Measurements from ENCODE around the gene RAD51B.
A peak's percentile ranks its signal among the peaks of the same experiment; 100 is the strongest.

The RAD51B gene

GRCh38 chr14:68507544-68508081 lies 688.0 kb downstream of the RAD51B start:
- Mint-ChIP-seq H3K36me3 (ENCODE audit: low read depth) (no peaks in the 10 kb centered on the region), H3K4me3 (no peak overlapping the region), H3K9me3 (no peaks in the 10 kb centered on the region), H3K27me3 (ENCODE audit: low read depth) (peaks cover 3% of the 10 kb centered on the region), H3K27ac (peak overlapping the region; percentile 90 to 97 (median 97)), H3K4me1 (peaks cover 86% of the 10 kb centered on the region)
- TF ChIP-seq CTCF (IDR thresholded peaks at IDR 0.05; ENCODE audit: unreplicated experiment in 3 of 3) = no peak

- H3K9me3 Mint-ChIP-seq = no peaks in the 10 kb centered on the region
- no peaks in the 10 kb centered on the region for H3K36me3 Mint-ChIP-seq (ENCODE audit: low read depth)
- TF ChIP-seq CTCF (IDR thresholded peaks at IDR 0.05; ENCODE audit: unreplicated experiment in 3 of 3) = no peak
- peaks cover 83% of the 10 kb centered on the region for H3K4me1 Mint-ChIP-seq
- peak overlapping the region; percentile 90 to 97 (median 97) for H3K27ac Mint-ChIP-seq
- peaks cover 3% of the 10 kb centered on the region for H3K27me3 Mint-ChIP-seq (ENCODE audit: low read depth)
- H3K4me3 Mint-ChIP-seq = no peak overlapping the region
Observed at GRCh38 chr14:68508581-68508980, 689.0 kb downstream of the RAD51B start.

- no peaks in the 10 kb centered on the region for H3K36me3 Mint-ChIP-seq (ENCODE audit: low read depth)
- H3K4me3 Mint-ChIP-seq = no peak overlapping the region
- peaks cover 3% of the 10 kb centered on the region for H3K27me3 Mint-ChIP-seq (ENCODE audit: low read depth)
- no peaks in the 10 kb centered on the region for H3K9me3 Mint-ChIP-seq
- no peak for TF ChIP-seq CTCF (IDR thresholded peaks at IDR 0.05; ENCODE audit: unreplicated experiment in 3 of 3)
- H3K27ac Mint-ChIP-seq = peak overlapping the region; percentile 90 to 97 (median 97)
- H3K4me1 Mint-ChIP-seq = peaks cover 80% of the 10 kb centered on the region
Observed at GRCh38 chr14:68509188-68509983, 689.8 kb downstream of the RAD51B start.

- Mint-ChIP-seq H3K27me3 (ENCODE audit: low read depth) (no peaks in the 10 kb centered on the region), H3K9me3 (no peaks in the 10 kb centered on the region), H3K27ac (peak overlapping the region; percentile 90 to 97 (median 97)), H3K4me1 (peaks cover 82% of the 10 kb centered on the region), H3K4me3 (peak overlapping the region in 1 of 3 experiments; percentile 51), H3K36me3 (ENCODE audit: low read depth) (no peaks in the 10 kb centered on the region)
- TF ChIP-seq CTCF (IDR thresholded peaks at IDR 0.05; ENCODE audit: unreplicated experiment in 3 of 3) = no peak
Observed at GRCh38 chr14:68510201-68511128, 690.9 kb downstream of the RAD51B start.

- Mint-ChIP-seq H3K4me3 (no peak overlapping the region), H3K36me3 (ENCODE audit: low read depth) (no peaks in the 10 kb centered on the region), H3K27ac (peak overlapping the region; percentile 90 to 97 (median 97)), H3K27me3 (ENCODE audit: low read depth) (no peaks in the 10 kb centered on the region), H3K9me3 (no peaks in the 10 kb centered on the region), H3K4me1 (peaks cover 78% of the 10 kb centered on the region)
- no peak for TF ChIP-seq CTCF (IDR thresholded peaks at IDR 0.05; ENCODE audit: unreplicated experiment in 3 of 3)
Observed at GRCh38 chr14:68511129-68512047, 691.8 kb downstream of the RAD51B start.

All from nephron (organoid).